ENCODE results near the gene GLIS1.

DNA sequence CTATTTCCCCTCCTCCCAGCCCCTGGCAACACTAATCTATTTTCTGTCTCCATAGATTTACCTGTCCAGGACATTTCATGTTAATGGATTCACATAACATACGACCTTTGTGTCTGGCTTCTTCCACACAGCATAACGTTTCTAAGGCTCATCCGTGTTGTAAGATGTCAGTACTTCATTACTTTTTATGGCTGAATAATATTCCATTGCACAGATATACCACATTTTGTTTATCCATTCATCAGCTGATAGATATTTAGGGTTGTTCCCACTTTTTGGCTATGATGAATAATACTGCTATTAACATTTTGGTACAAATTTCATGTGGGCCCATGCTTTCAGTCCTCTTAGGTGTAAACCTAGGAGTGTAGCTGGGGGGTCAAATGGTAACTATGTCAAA, 38.2 kb downstream of the GLIS1 start:
- TF ChIP-seq FOXP2 (optimal IDR thresholded peaks at IDR 0.05; ENCODE audit: control extremely low read depth, extremely low read length, insufficient read depth): no peak
- TF ChIP-seq EZH2 (IDR thresholded peaks at IDR 0.05): no peak
- TF ChIP-seq POLR2AphosphoS5 (IDR thresholded peaks at IDR 0.05; ENCODE audit: borderline replicate concordance, low read depth, low read length): no peak

All from SK-N-MC (cell line).